DND-41 (cell line): Measurements from ENCODE around the gene IFT27.

Experiments used
- ATAC-seq: fragments of 200-7000 bp; cut with Tn5 transposase; 3 replicates; pipeline ENCODE4 v1.9.1; 2021; ENCODE audit warnings: low read depth; ENCODE audit not compliant: insufficient read depth
- DNase-seq: peaks from one replicate; pipeline ENCODE4 v3.0.0-alpha.2; 2020
- H2AFZ ChIP-seq: 2 replicates; pipeline ENCODE4 v1.6.0; 2012; ENCODE audit warnings: low read depth, low read length
- H3K27ac ChIP-seq: 2 replicates; pipeline ENCODE4 v1.5.1; 2012; ENCODE audit warnings: low read length, inconsistent platforms
- H3K27me3 ChIP-seq: fragments of 200-600 bp; sonication (generic); 2 replicates; pipeline ENCODE4 v1.6.0; 2012; ENCODE audit warnings: low read length, mild to moderate bottlenecking, inconsistent platforms; ENCODE audit not compliant: insufficient read depth, poor library complexity
- H3K36me3 ChIP-seq: 2 replicates; pipeline ENCODE4 v1.5.1; 2012; ENCODE audit warnings: low read length, inconsistent platforms; ENCODE audit not compliant: insufficient read depth
- H3K4me1 ChIP-seq: 2 replicates; pipeline ENCODE4 v1.5.1; 2012; ENCODE audit warnings: mild to moderate bottlenecking, low read length; ENCODE audit not compliant: insufficient read depth
- H3K4me2 ChIP-seq: 2 replicates; pipeline ENCODE4 v1.6.0; 2012; ENCODE audit warnings: mild to moderate bottlenecking, moderate library complexity, low read length, inconsistent platforms; ENCODE audit not compliant: insufficient read depth
- H3K4me3 ChIP-seq, 2 experiments: fragments of 200-600 bp in 1 of 2; shearing (Covaris generic) in 1 of 2; 2 replicates each; pipeline ENCODE4 v1.5.1; 2012 to 2016; ENCODE audit warnings: inconsistent platforms in 2 of 2, low read length in 2 of 2, mild to moderate bottlenecking in 2 of 2, low read depth in 1 of 2, moderate library complexity in 1 of 2
- H3K79me2 ChIP-seq: 2 replicates; pipeline ENCODE4 v1.6.0; 2012; ENCODE audit warnings: low read length, inconsistent platforms; ENCODE audit not compliant: insufficient read depth
- H3K9ac ChIP-seq: 2 replicates; pipeline ENCODE4 v1.6.0; 2012; ENCODE audit warnings: low read depth, mild to moderate bottlenecking, inconsistent platforms, low read length, moderate library complexity
- H3K9me3 ChIP-seq: 2 replicates; pipeline ENCODE4 v1.5.1; 2012; ENCODE audit warnings: low read length, moderate library complexity, mild to moderate bottlenecking, inconsistent platforms; ENCODE audit not compliant: insufficient read depth, severe bottlenecking
- H4K20me1 ChIP-seq: 2 replicates; pipeline ENCODE4 v1.6.0; 2012; ENCODE audit warnings: low read length; ENCODE audit not compliant: insufficient read depth
- EZH2 ChIP-seq: IDR thresholded peaks from 3 replicates; pipeline ENCODE4 v1.6.1; 2012; ENCODE audit warnings: borderline replicate concordance, low read depth, mild to moderate bottlenecking, moderate library complexity, low read length, inconsistent platforms; ENCODE audit not compliant: severe bottlenecking
- TF ChIP-seq, protein P1 (sequence below): IDR thresholded peaks from 2 replicates; pipeline ENCODE4 v1.5.1; 2012; ENCODE audit warnings: borderline replicate concordance, low read length, moderate library complexity, mild to moderate bottlenecking; ENCODE audit not compliant: poor library complexity, severe bottlenecking; ENCODE audit errors: extremely low read depth

The IFT27 gene

DNA sequence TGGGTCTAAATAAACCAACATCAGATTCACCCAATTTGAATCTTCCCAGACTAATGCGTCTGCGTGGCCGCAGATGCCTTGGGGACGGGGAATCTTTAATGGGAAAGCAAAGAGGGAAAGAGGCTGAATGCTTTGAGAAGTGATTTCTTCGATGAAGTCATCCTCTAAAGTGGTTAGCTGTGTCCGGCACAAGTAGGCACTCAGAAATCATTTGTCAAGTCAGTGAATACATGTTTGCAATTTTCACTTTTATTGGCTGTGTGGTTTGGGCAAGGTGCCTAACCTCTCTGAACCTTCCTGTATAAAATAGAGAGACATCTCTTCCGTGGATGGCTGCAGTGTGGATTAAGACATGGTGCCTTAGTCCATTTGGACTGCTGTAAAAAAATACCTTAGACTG lies 19.7 kb upstream of the IFT27 start:
- H3K27me3 ChIP-seq = peaks cover 13% of the 10 kb centered on the region

DNA sequence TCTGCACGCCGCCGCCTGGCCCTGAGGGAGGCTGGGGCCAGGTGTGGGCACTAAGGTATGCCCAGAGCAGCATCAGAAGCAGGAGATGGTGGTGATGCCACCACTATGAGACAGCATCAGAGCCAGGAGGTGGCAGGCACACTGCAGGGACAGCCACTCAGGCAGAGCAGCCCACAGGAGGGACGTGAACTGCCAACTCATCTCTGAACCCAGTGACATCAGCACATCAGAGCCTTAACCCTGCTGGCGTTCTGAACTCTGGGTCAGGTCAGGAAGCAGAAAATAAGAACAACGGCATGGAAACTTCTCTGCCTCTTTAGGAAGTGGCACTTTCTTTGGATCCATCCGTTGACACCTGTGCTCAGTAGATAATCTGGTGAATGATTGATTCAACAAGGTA lies 14.7 kb upstream of the IFT27 start:
- no peaks in the 10 kb centered on the region for H3K36me3 ChIP-seq
- no peak overlapping the region for H3K4me3 ChIP-seq
- H3K27me3 ChIP-seq = peaks cover 17% of the 10 kb centered on the region
- DNase-seq (no peak), ATAC-seq (no peak)
- H3K27ac ChIP-seq = no peak overlapping the region
- H3K9me3 ChIP-seq = no peaks in the 10 kb centered on the region
- no peak overlapping the region for H3K4me2 ChIP-seq
- H3K79me2 ChIP-seq = no peaks in the 10 kb centered on the region
- H2AFZ ChIP-seq = no peak overlapping the region
- TF ChIP-seq, protein P1, sequence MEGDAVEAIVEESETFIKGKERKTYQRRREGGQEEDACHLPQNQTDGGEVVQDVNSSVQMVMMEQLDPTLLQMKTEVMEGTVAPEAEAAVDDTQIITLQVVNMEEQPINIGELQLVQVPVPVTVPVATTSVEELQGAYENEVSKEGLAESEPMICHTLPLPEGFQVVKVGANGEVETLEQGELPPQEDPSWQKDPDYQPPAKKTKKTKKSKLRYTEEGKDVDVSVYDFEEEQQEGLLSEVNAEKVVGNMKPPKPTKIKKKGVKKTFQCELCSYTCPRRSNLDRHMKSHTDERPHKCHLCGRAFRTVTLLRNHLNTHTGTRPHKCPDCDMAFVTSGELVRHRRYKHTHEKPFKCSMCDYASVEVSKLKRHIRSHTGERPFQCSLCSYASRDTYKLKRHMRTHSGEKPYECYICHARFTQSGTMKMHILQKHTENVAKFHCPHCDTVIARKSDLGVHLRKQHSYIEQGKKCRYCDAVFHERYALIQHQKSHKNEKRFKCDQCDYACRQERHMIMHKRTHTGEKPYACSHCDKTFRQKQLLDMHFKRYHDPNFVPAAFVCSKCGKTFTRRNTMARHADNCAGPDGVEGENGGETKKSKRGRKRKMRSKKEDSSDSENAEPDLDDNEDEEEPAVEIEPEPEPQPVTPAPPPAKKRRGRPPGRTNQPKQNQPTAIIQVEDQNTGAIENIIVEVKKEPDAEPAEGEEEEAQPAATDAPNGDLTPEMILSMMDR = no peak
- TF ChIP-seq EZH2 = no peak
- peaks cover 5% of the 10 kb centered on the region; the same call in 1 of the 2 replicates for H4K20me1 ChIP-seq
- no peaks in the 10 kb centered on the region for H3K4me1 ChIP-seq
- H3K9ac ChIP-seq = no peak overlapping the region

More for the DNA sequence above, 19.7 kb upstream of the IFT27 start:
- no peaks in the 10 kb centered on the region for H3K4me1 ChIP-seq
- ATAC-seq = no peak
- H3K4me2 ChIP-seq = no peak overlapping the region
- H4K20me1 ChIP-seq = peaks cover 3% of the 10 kb centered on the region; the same call in 1 of the 2 replicates
- no peak for TF ChIP-seq EZH2
- TF ChIP-seq, protein P1 = no peak
- H2AFZ ChIP-seq = no peak overlapping the region
- H3K27ac ChIP-seq = no peak overlapping the region
- H3K9ac ChIP-seq = no peak overlapping the region
- no peaks in the 10 kb centered on the region for H3K36me3 ChIP-seq
- no peak for DNase-seq
- no peaks in the 10 kb centered on the region for H3K9me3 ChIP-seq
- H3K4me3 ChIP-seq = no peak overlapping the region
- no peaks in the 10 kb centered on the region for H3K79me2 ChIP-seq

DNA sequence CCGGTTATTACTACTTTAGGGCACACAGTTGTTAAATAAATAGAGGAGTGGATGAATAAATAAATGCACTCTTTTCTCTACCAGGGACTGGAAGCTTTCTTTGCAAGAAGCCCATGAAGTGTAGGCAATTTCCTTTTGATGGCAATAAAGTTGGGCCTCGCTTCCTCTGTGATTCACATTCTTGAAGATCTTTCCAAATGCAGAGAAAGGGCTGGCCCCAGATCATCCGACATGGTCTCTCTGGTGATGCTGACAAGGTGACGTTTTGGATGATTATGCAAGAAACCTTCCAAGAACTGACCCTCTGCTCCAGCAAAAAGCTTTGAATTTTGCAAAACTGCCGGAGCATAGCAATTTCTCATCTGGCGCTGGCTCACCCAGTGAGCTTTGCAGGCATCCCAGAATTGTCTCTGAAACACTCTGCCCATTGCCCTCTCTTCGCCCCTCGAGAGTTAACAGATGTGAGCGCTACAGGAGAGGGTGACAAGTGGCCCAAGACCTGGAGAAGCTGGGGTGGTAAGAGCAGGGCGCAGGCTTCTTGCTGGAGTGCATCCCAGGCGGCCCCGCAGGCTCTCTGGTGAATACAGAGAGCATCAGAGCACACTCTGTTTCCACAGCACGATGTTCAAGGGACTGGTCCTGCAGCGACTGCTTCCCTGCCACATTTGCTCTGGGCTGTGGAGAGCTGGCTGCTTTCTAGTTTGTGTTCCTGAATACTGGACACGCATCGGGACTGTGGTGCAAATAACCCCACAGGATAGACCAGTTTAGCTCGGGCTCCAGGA lies 11.5 kb upstream of the IFT27 start:
- Histone ChIP-seq H3K79me2 (no peaks in the 10 kb centered on the region), H3K27me3 (peaks cover 12% of the 10 kb centered on the region)

More for the DNA sequence above, 11.5 kb upstream of the IFT27 start:
- no peaks in the 10 kb centered on the region for H3K4me1 ChIP-seq
- no peak for DNase-seq
- H3K9me3 ChIP-seq = no peaks in the 10 kb centered on the region
- no peak overlapping the region for H3K4me2 ChIP-seq
- peaks cover 3% of the 10 kb centered on the region; the same call in 1 of the 2 replicates for H4K20me1 ChIP-seq
- TF ChIP-seq, protein P1 = no peak
- no peak for TF ChIP-seq EZH2
- H3K27ac ChIP-seq = no peak overlapping the region
- no peak for ATAC-seq
- no peak overlapping the region for H3K9ac ChIP-seq
- H3K4me3 ChIP-seq = no peak overlapping the region
- no peak overlapping the region for H2AFZ ChIP-seq
- H3K36me3 ChIP-seq = no peaks in the 10 kb centered on the region
